IMR-90 (cell line): ENCODE data around the gene ROBO1. TPM values are rescaled to one million over a fixed set of nuclear protein-coding genes. Genes with fewer than 3 reads are reported as not detected.

Source experiments
- ATAC-seq: fragments of 200-7000 bp; cut with Tn5 transposase; 2 replicates; pipeline ENCODE4 v1.9.1; 2020; ENCODE audit warnings: low read depth, mild to moderate bottlenecking, moderate library complexity
- BruUV-seq: library from RNA; stranded (reverse); fragments of 400-500 nt; replicated peaks from 2 replicates; lab custom pipeline; 2021; lab: Mats Ljungman, UMichigan
- CTCF ChIA-PET: fragments of 300-600 bp; formaldehyde crosslinking; extraction: SDS; loops from one replicate; lab custom pipeline; 2021; ENCODE audit warnings: antibody characterized with exemption; lab: Yijun Ruan, JAX
- POLR2A ChIA-PET: fragments of 300-600 bp; sonication (Branson Sonifier 250); formaldehyde crosslinking; loops from one replicate; lab custom pipeline; 2022; ENCODE audit warnings: antibody characterized with exemption; ENCODE audit not compliant: unreplicated experiment; lab: Charles Lee
- DNase-seq: peaks from one replicate; pipeline ENCODE4 v3.0.0; 2013
- H2AFZ ChIP-seq: replicated peaks from 2 replicates; pipeline ENCODE3; 2013; ENCODE audit warnings: low read length, mild to moderate bottlenecking; ENCODE audit not compliant: poor library complexity
- H2AK5ac ChIP-seq: 2 replicates; pipeline ENCODE4 v1.6.1; 2013; ENCODE audit warnings: low read depth, low read length, inconsistent platforms
- H2AK9ac ChIP-seq: replicated peaks from 2 replicates; pipeline ENCODE3; 2013; ENCODE audit warnings: mild to moderate bottlenecking, low read depth, low read length, moderate library complexity; ENCODE audit not compliant: poor library complexity
- H2BK120ac ChIP-seq: 2 replicates; pipeline ENCODE4 v1.6.1; 2013; ENCODE audit warnings: low read depth, low read length, inconsistent platforms
- H2BK15ac ChIP-seq: 3 replicates; pipeline ENCODE4 v1.6.1; 2013; ENCODE audit warnings: low read depth, low read length, inconsistent platforms
- H2BK20ac ChIP-seq: 2 replicates; pipeline ENCODE4 v1.6.1; 2013; ENCODE audit warnings: low read depth, mild to moderate bottlenecking, inconsistent platforms, low read length, moderate library complexity
- H2BK5ac ChIP-seq: 2 replicates; pipeline ENCODE4 v1.6.1; 2013; ENCODE audit warnings: mild to moderate bottlenecking, low read depth, low read length, inconsistent platforms; ENCODE audit not compliant: poor library complexity, severe bottlenecking
- H3K14ac ChIP-seq: replicated peaks from 2 replicates; pipeline ENCODE4 v1.6.1; 2013; ENCODE audit warnings: low read depth, low read length, inconsistent platforms
- H3K18ac ChIP-seq: 2 replicates; pipeline ENCODE4 v1.6.1; 2013; ENCODE audit warnings: low read depth, low read length, control low read depth
- H3K23ac ChIP-seq: 2 replicates; pipeline ENCODE4 v1.6.1; 2013; ENCODE audit warnings: low read depth, low read length, inconsistent platforms
- H3K27ac ChIP-seq: 2 replicates; pipeline ENCODE4 v1.5.1; 2013; ENCODE audit warnings: mild to moderate bottlenecking, control low read depth, low read length; ENCODE audit not compliant: insufficient read depth
- H3K27me3 ChIP-seq: 2 replicates; pipeline ENCODE4 v1.6.1; 2013; ENCODE audit warnings: low read length; ENCODE audit not compliant: control insufficient read depth, insufficient read depth
- H3K36me3 ChIP-seq: 2 replicates; pipeline ENCODE4 v1.6.1; 2013; ENCODE audit warnings: low read length, mixed read lengths; ENCODE audit not compliant: control insufficient read depth, insufficient read depth
- H3K4ac ChIP-seq: 2 replicates; pipeline ENCODE4 v1.6.1; 2013; ENCODE audit warnings: low read depth, low read length, inconsistent platforms
- H3K4me1 ChIP-seq: 2 replicates; pipeline ENCODE4 v1.6.1; 2013; ENCODE audit warnings: low read length, mixed read lengths; ENCODE audit not compliant: control insufficient read depth, insufficient read depth
- H3K4me2 ChIP-seq: 2 replicates; pipeline ENCODE4 v1.6.1; 2013; ENCODE audit warnings: low read depth, mild to moderate bottlenecking, control low read depth, low read length, moderate library complexity
- H3K4me3 ChIP-seq: 2 replicates; pipeline ENCODE4 v1.5.1; 2013; ENCODE audit warnings: low read depth, mild to moderate bottlenecking, control low read depth, low read length, moderate library complexity; ENCODE audit not compliant: insufficient read depth
- H3K56ac ChIP-seq: 2 replicates; pipeline ENCODE4 v1.6.1; 2013; ENCODE audit warnings: low read length, inconsistent platforms; ENCODE audit not compliant: insufficient read depth; ENCODE audit errors: extremely low read depth
- H3K79me1 ChIP-seq, 2 experiments: 2 replicates each; pipeline ENCODE4 v1.6.1; 2013; ENCODE audit warnings: low read length in 2 of 2, inconsistent platforms in 1 of 2, low read depth in 1 of 2
- H3K9ac ChIP-seq: 2 replicates; pipeline ENCODE4 v1.6.1; 2013; ENCODE audit warnings: low read depth, low read length, control low read depth
- H3K9me1 ChIP-seq: 2 replicates; pipeline ENCODE4 v1.6.1; 2013; ENCODE audit warnings: low read length, inconsistent platforms; ENCODE audit not compliant: insufficient read depth
- H3K9me3 ChIP-seq: 2 replicates; pipeline ENCODE4 v1.6.1; 2013; ENCODE audit warnings: low read length; ENCODE audit not compliant: control insufficient read depth, insufficient read depth
- H4K20me1 ChIP-seq: 2 replicates; pipeline ENCODE4 v1.6.1; 2013; ENCODE audit warnings: low read length, inconsistent platforms; ENCODE audit not compliant: insufficient read depth
- H4K5ac ChIP-seq: 2 replicates; pipeline ENCODE4 v1.6.1; 2013; ENCODE audit warnings: mild to moderate bottlenecking, low read depth, low read length, control low read depth
- H4K8ac ChIP-seq, 2 experiments: 2 replicates each; pipeline ENCODE4 v1.6.1; 2013; ENCODE audit warnings: low read depth in 2 of 2, low read length in 2 of 2, control low read depth in 1 of 2, inconsistent platforms in 1 of 2
- H4K91ac ChIP-seq: 2 replicates; pipeline ENCODE4 v1.6.1; 2013; ENCODE audit warnings: low read depth, low read length, inconsistent platforms; ENCODE audit not compliant: insufficient read depth
- CHD1 ChIP-seq: IDR thresholded peaks from 2 replicates; pipeline ENCODE4 v1.6.1; 2012; ENCODE audit warnings: low read depth, low read length, improper control_type of control experiment
- FOS ChIP-seq: fragments of 150-350 bp; IDR thresholded peaks from 2 replicates; pipeline ENCODE4 v1.6.1; 2016; ENCODE audit warnings: low read depth, low read length
- MAZ ChIP-seq: IDR thresholded peaks from 2 replicates; pipeline ENCODE4 v1.6.1; 2012; ENCODE audit warnings: low read depth, mild to moderate bottlenecking, low read length, improper control_type of control experiment, moderate library complexity, borderline replicate concordance
- RFX5 ChIP-seq: IDR thresholded peaks from 2 replicates; pipeline ENCODE4 v1.8.0; 2012; ENCODE audit warnings: low read depth, mild to moderate bottlenecking, low read length, moderate library complexity
- WGBS, 2 experiments: methylation state at CpG; one replicate each; pipeline versions ENCODE4 v1.1.5 to v1.1.7; 2013; ENCODE audit warnings: missing lambda C conversion rate in 2 of 2; ENCODE audit not compliant: insufficient read length in 1 of 2; ENCODE audit errors: extremely low coverage in 2 of 2; 5-methylcytosine and 5-hydroxymethylcytosine counted together
- dilution Hi-C: fragments of 300-500 bp; cut with HindIII; formaldehyde crosslinking; loops from one replicate; pipeline ENCODE4 v1.14.3; 2018; ENCODE audit warnings: low sequenced_read_pairs; ENCODE audit not compliant: unreplicated experiment
- in situ Hi-C: fragments of 300-500 bp; cut with MboI; formaldehyde crosslinking; loops from 3 replicates; pipeline ENCODE4 v1.14.3; 2019; ENCODE audit warnings: low sequenced_read_pairs, inconsistent platforms, mixed read lengths
- intact Hi-C: fragments of 100-400 bp; cut with micrococcal nuclease; formaldehyde crosslinking; loops from 2 replicates; pipeline ENCODE4 v1.10.0; 2022
- polyA plus RNA-seq, 3 experiments: library from polyadenylated mRNA; depleted of rRNA; stranded (reverse); fragments of >200 nt; gene quantifications; 2 replicates each; pipeline ENCODE4 v1.2.3, GENCODE V29; 2012; ENCODE audit warnings: low replicate concordance in 1 of 3
- total RNA-seq: library from RNA; depleted of rRNA; stranded (reverse); fragments of >200 nt; gene quantifications from 2 replicates; pipeline ENCODE4 v1.2.3, GENCODE V29; 2012

Gene ROBO1
- total and polyA plus RNA-seq, 2 of the 4 experiments (the other 2 are of a cell fraction): 24.1 to 53.9 TPM

- H2BK15ac ChIP-seq: no peak overlapping the region
- ChIA-PET CTCF (interaction anchor here (0.9 kb wide), 1 partner anchor 12 kb away, joined by 3 read pairs; no protein-coding TSS in a partner anchor), POLR2A (no interaction called here)
- H4K5ac ChIP-seq: no peak overlapping the region
- TF ChIP-seq CHD1 (no peak), RFX5 (no peak), MAZ (no peak), FOS (no peak)
- H2AK5ac ChIP-seq: no peak overlapping the region
- no peak overlapping the region for H4K8ac ChIP-seq
- ATAC-seq (no peak), DNase-seq (no peak)
- in situ Hi-C loops (no loop called here), intact Hi-C loops (no loop called here), dilution Hi-C loops (no loop called here)
- H3K4me3 ChIP-seq: no peak overlapping the region
- H3K18ac ChIP-seq: no peak overlapping the region
- H3K56ac ChIP-seq: no peak overlapping the region
- H3K23ac ChIP-seq: no peak overlapping the region
- no peak overlapping the region for H2BK120ac ChIP-seq
- no peaks in the 10 kb centered on the region for H3K4me1 ChIP-seq
- no peak overlapping the region for H3K4me2 ChIP-seq
- H3K4ac ChIP-seq: no peak overlapping the region
- H3K9ac ChIP-seq: no peak overlapping the region
- no peaks in the 10 kb centered on the region for H3K36me3 ChIP-seq
- H3K79me1 ChIP-seq: peaks cover 2 to 4% of the 10 kb centered on the region in 2 experiments; a peak in 2 of 4 replicates
- no TSS peak for BruUV-seq
- H2BK20ac ChIP-seq: no peak overlapping the region
- no peak overlapping the region for H2AFZ ChIP-seq
- H2AK9ac ChIP-seq: no peak overlapping the region
- no peaks in the 10 kb centered on the region; the same call in 1 of the 2 replicates for H3K9me1 ChIP-seq
- no peak overlapping the region for H2BK5ac ChIP-seq
- no peak overlapping the region for H3K14ac ChIP-seq
- H3K27me3 ChIP-seq: no peaks in the 10 kb centered on the region
- WGBS, 2 experiments: no CpG with 5 or more reads among the region's 3 CpGs
- no peak overlapping the region for H4K91ac ChIP-seq
- H3K27ac ChIP-seq: no peak overlapping the region
- H4K20me1 ChIP-seq: no peaks in the 10 kb centered on the region
- no peaks in the 10 kb centered on the region for H3K9me3 ChIP-seq
Measured at GRCh38 chr3:78834910-78835309, 932.9 kb downstream of the ROBO1 start.
